HepG2 (cell line): ENCODE results near the gene MAPRE3. TPM values are rescaled to one million over a fixed set of nuclear protein-coding genes. Genes with fewer than 3 reads are reported as not detected.

Experiments used
- BCL6 ChIP-seq: IDR thresholded peaks from 2 replicates; pipeline ENCODE4 v1.6.1; 2016; ENCODE audit warnings: missing genetic modification reagents, missing compliant biosample characterization
- ELF3 ChIP-seq: IDR thresholded peaks from 2 replicates; pipeline ENCODE4 v1.6.1; 2016; ENCODE audit warnings: missing genetic modification reagents, missing compliant biosample characterization
- HMGXB3 ChIP-seq: sonication (generic); formaldehyde crosslinking; IDR thresholded peaks from 2 replicates; pipeline ENCODE4 v1.4.0; 2020; ENCODE audit warnings: missing genetic modification reagents, borderline replicate concordance
- HOXA7 ChIP-seq: sonication (generic); formaldehyde crosslinking; IDR thresholded peaks from 2 replicates; pipeline ENCODE4 v1.8.1; 2022; ENCODE audit warnings: mild to moderate bottlenecking, missing genetic modification reagents, moderate library complexity
- MAZ ChIP-seq, 2 experiments: sonication (generic) in 1 of 2; formaldehyde crosslinking in 1 of 2; IDR thresholded peaks; 2 replicates each; pipeline versions ENCODE4 v1.5.0 to v1.6.1; 2012 to 2020; ENCODE audit warnings: low read depth in 2 of 2, mild to moderate bottlenecking in 2 of 2, borderline replicate concordance in 1 of 2, improper control_type of control experiment in 1 of 2, low read length in 1 of 2, missing genetic modification reagents in 1 of 2, moderate library complexity in 1 of 2
- SP1 ChIP-seq, 2 experiments: fragments of 450-650 bp in 1 of 2; sonication (generic) in 1 of 2; formaldehyde crosslinking in 1 of 2; IDR thresholded peaks; 2 replicates each; pipeline versions ENCODE4 v1.4.0 to v1.6.1; 2016 to 2020; ENCODE audit warnings: missing genetic modification reagents in 1 of 2
- TCF12 ChIP-seq, 2 experiments: fragments of 450-650 bp in 1 of 2; sonication (generic) in 1 of 2; formaldehyde crosslinking in 1 of 2; IDR thresholded peaks; 2 replicates each; pipeline versions ENCODE4 v1.6.1 to v1.8.0; 2017 to 2022; ENCODE audit warnings: antibody characterized with exemption in 1 of 2, mild to moderate bottlenecking in 1 of 2, missing genetic modification reagents in 1 of 2, moderate library complexity in 1 of 2
- THAP9 ChIP-seq: sonication (generic); formaldehyde crosslinking; IDR thresholded peaks from 2 replicates; pipeline ENCODE4; 2020; ENCODE audit warnings: missing genetic modification reagents, mild to moderate bottlenecking, borderline replicate concordance
- THYN1 ChIP-seq: sonication (generic); formaldehyde crosslinking; IDR thresholded peaks from 2 replicates; pipeline ENCODE4 v1.8.1; 2023; ENCODE audit warnings: low read depth, mild to moderate bottlenecking, moderate library complexity, missing genetic modification reagents, borderline replicate concordance
- ZBTB14 ChIP-seq: sonication (generic); formaldehyde crosslinking; IDR thresholded peaks from 2 replicates; pipeline ENCODE4 v1.4.0; 2020; ENCODE audit warnings: missing genetic modification reagents
- ZBTB37 ChIP-seq: sonication (generic); formaldehyde crosslinking; IDR thresholded peaks from 2 replicates; pipeline ENCODE4 v1.4.0; 2020; ENCODE audit warnings: mild to moderate bottlenecking, missing genetic modification reagents
- ZBTB38 ChIP-seq: sonication (generic); formaldehyde crosslinking; IDR thresholded peaks from 2 replicates; pipeline ENCODE4 v1.5.1; 2020; ENCODE audit warnings: mild to moderate bottlenecking, missing genetic modification reagents
- ZNF512B ChIP-seq: sonication (generic); formaldehyde crosslinking; IDR thresholded peaks from 2 replicates; pipeline ENCODE4 v1.5.1; 2020; ENCODE audit warnings: missing genetic modification reagents, mild to moderate bottlenecking, borderline replicate concordance
- polyA plus RNA-seq, 8 experiments: library from polyadenylated mRNA; depleted of rRNA in 3 of 8; stranded (reverse) in 7 of 8; unstranded in 1 of 8; fragments of >200 nt; fragmentation: Illumina TruSeq in 4 of 8; extraction: Trizol in 4 of 8; gene quantifications; 2 replicates each; pipeline versions ENCODE4 v1.2.1 to v1.2.3, GENCODE V29; 2011 to 2016; ENCODE audit warnings: low read depth in 4 of 8, missing spikeins in 1 of 8, mixed read lengths in 1 of 8; ENCODE audit not compliant: insufficient read depth in 1 of 8
- total RNA-seq, 5 experiments: library from RNA; depleted of rRNA; stranded (reverse); fragments of >200 nt; fragmentation: Illumina TruSeq; extraction: Trizol; gene quantifications; 2 replicates each; pipeline ENCODE4 v1.2.3, GENCODE V29; 2016; ENCODE audit warnings: low read depth in 1 of 5

Gene MAPRE3
- total and polyA plus RNA-seq, 2 of the 13 experiments (the other 11 are each of a cell fraction or from before 2014, with no cell fraction given), result 0.31 to 0.91 TPM

GRCh38 chr2:26925100-26925791 is 45.2 kb upstream of the MAPRE3 start (continued):
- TF ChIP-seq THYN1 (CRISPR knock-in tag) (no peak), ZBTB38 (no peak; the same call in 1 of the 2 replicates), ELF3 (peak; percentile 89), ZBTB37 (CRISPR knock-in tag) (peak; percentile 56; the same call in 1 of the 2 replicates), MAZ (IDR thresholded peaks at IDR 0.05; ENCODE audit: borderline replicate concordance, low read depth, low read length) (no peak), MAZ (CRISPR knock-in tag; IDR thresholded peaks at IDR 0.05; ENCODE audit: low read depth) (no peak), BCL6 (CRISPR knock-in tag) (peak; percentile 70), ZNF512B (CRISPR knock-in tag) (peak; percentile 67; the same call in 1 of the 2 replicates), SP1 (IDR thresholded peaks at IDR 0.05) (no peak), SP1 (CRISPR knock-in tag; IDR thresholded peaks at IDR 0.05) (no peak; the same call in 1 of the 2 replicates), THAP9 (peak; percentile 43; the same call in 1 of the 2 replicates), ZBTB14 (CRISPR knock-in tag) (no peak), TCF12 (IDR thresholded peaks at IDR 0.05) (no peak), TCF12 (CRISPR knock-in tag; IDR thresholded peaks at IDR 0.05) (peak; percentile 80), HMGXB3 (CRISPR knock-in tag) (no peak), HOXA7 (CRISPR knock-in tag) (no peak)
